Esophagus muscularis mucosa (tissue), 4 donors: ENCODE data around the gene KCNQ2.

Source experiments
- CTCF ChIP-seq, 3 experiments: fragments of 200-600 bp in 2 of 3; fragments of 450-650 bp in 1 of 3; sonication (generic) in 2 of 3; IDR thresholded peaks; one replicate each; pipeline ENCODE4 v1.5.1; 2017 to 2019; ENCODE audit warnings: antibody characterized with exemption in 3 of 3, mild to moderate bottlenecking in 2 of 3, moderate library complexity in 1 of 3
- EP300 ChIP-seq: sonication (generic); formaldehyde crosslinking; IDR thresholded peaks from one replicate; pipeline ENCODE4 v1.6.1; 2017; ENCODE audit warnings: antibody characterized with exemption
- POLR2A ChIP-seq: fragments of 450-650 bp; IDR thresholded peaks from one replicate; pipeline ENCODE4 v1.6.1; 2017; ENCODE audit warnings: antibody characterized with exemption, moderate library complexity, mild to moderate bottlenecking, low read depth
- POLR2AphosphoS5 ChIP-seq, 2 donors: sonication (generic); formaldehyde crosslinking; IDR thresholded peaks; one replicate each; pipeline ENCODE4 v1.6.1; 2017; ENCODE audit warnings: antibody characterized with exemption in 2 of 2

DNA sequence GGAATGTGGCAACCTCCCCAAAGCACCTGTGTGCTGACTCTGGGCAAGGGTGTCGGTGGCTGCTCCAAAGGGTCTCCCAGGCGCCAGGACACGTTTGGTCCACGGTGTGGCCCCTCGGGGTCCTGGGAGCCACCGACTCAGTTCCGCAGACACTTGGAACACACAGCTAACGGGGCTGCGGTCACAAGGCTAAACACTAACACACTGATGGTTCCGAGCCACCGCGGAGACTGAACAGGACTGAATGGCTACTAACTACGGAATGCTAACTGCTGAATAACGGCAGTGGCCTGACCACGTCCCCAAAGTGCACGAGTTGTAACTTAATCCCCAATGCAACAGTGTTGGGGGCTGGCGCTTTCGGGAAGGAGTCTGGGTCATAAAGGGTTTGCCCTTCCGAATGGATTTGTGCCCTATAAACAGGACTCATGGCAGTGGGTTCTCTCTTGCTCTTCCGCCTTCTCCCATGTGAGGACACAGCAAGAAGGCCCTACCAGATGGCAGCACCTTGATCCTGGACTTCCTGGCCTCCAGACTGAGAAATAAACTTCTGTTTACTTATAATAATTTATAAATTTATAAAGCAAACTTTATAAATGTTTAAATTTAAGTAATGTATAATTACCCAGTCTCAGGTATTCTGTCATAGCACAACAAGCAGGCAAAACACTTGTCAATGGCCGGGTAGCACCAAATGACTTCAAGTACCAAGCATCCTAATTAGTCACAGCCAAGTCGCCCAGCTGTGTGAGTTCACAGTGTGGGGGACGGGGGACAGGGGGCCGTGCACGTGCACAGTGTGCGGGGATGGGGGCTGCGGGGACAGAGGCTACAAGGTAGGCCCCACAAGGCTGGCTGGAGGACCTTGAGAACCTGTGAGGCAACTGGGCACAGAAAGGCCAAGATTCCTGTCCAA lies 28.7 kb upstream of the KCNQ2 start:
- TF ChIP-seq CTCF (IDR thresholded peaks at IDR 0.05) (no peak), POLR2AphosphoS5 (IDR thresholded peaks at IDR 0.05) (no peak), EP300 (no peak), POLR2A (no peak)
